Neural progenitor cell (in vitro differentiated cells): ENCODE results near the gene DDO. TPM values are rescaled to one million over a fixed set of nuclear protein-coding genes. Genes with fewer than 3 reads are reported as not detected.
A peak's percentile ranks its signal among the peaks of the same experiment; 100 is the strongest.
"Not testable (repeated sequence)": the region's sequence is repeated elsewhere in the genome, so short reads cannot be mapped to it uniquely, and the experiment has no call there.

Experiments
- DNase-seq: peaks from one replicate; pipeline ENCODE4 v3.0.0-alpha.2; 2016; ENCODE audit warnings: low spot score
- H2AFZ ChIP-seq: fragments of 200-600 bp; sonication (generic); replicated peaks from 2 replicates; pipeline ENCODE4 v1.6.1; 2016; ENCODE audit warnings: antibody characterized with exemption
- H3F3A ChIP-seq: fragments of 200-600 bp; sonication (generic); 2 replicates; pipeline ENCODE4 v1.6.1; 2016; ENCODE audit warnings: antibody characterized with exemption, low read depth
- H3K27ac ChIP-seq: fragments of 200-600 bp; sonication (generic); 2 replicates; pipeline ENCODE4 v1.5.1; 2016; ENCODE audit warnings: mild to moderate bottlenecking
- H3K27me3 ChIP-seq: fragments of 200-600 bp; sonication (generic); 2 replicates; pipeline ENCODE4 v1.6.1; 2016; ENCODE audit warnings: mild to moderate bottlenecking, moderate library complexity
- H3K36me3 ChIP-seq: fragments of 200-600 bp; sonication (generic); 2 replicates; pipeline ENCODE4 v1.5.1; 2016
- H3K4me1 ChIP-seq: fragments of 200-600 bp; sonication (generic); 2 replicates; pipeline ENCODE4 v1.6.1; 2016; ENCODE audit warnings: mixed run types
- H3K4me2 ChIP-seq: fragments of 200-600 bp; sonication (generic); 2 replicates; pipeline ENCODE4 v1.6.1; 2016
- H3K4me3 ChIP-seq: fragments of 200-600 bp; sonication (generic); 2 replicates; pipeline ENCODE4 v1.5.1; 2016
- H3K79me2 ChIP-seq: fragments of 200-600 bp; sonication (generic); 2 replicates; pipeline ENCODE4 v1.6.1; 2016; ENCODE audit warnings: low read depth
- H3K9ac ChIP-seq: fragments of 200-600 bp; sonication (generic); 2 replicates; pipeline ENCODE4 v1.6.1; 2016
- H3K9me3 ChIP-seq: fragments of 200-600 bp; sonication (generic); 2 replicates; pipeline ENCODE4 v1.5.1; 2016; ENCODE audit warnings: low read depth
- H4K20me1 ChIP-seq: fragments of 200-600 bp; sonication (generic); 2 replicates; pipeline ENCODE4 v1.6.1; 2016; ENCODE audit warnings: low read depth
- H3K27ac Mint-ChIP-seq: 3 replicates; pipeline ENCODE4 v1.8.0; 2021; ENCODE audit warnings: mixed read lengths
- H3K27me3 Mint-ChIP-seq: 2 replicates; pipeline ENCODE4 v1.8.0; 2022; ENCODE audit warnings: low read depth, mild to moderate bottlenecking, inconsistent platforms, moderate library complexity, mixed read lengths; ENCODE audit not compliant: insufficient read depth
- H3K36me3 Mint-ChIP-seq: 3 replicates; pipeline ENCODE4 v1.8.0; 2021; ENCODE audit warnings: mixed read lengths
- H3K4me1 Mint-ChIP-seq: 3 replicates; pipeline ENCODE4 v1.8.0; 2021; ENCODE audit warnings: mixed read lengths
- H3K4me3 Mint-ChIP-seq: 3 replicates; pipeline ENCODE4 v1.8.0; 2021; ENCODE audit warnings: mild to moderate bottlenecking, moderate library complexity, mixed read lengths
- H3K9me3 Mint-ChIP-seq: 3 replicates; pipeline ENCODE4 v1.8.0; 2020; ENCODE audit warnings: mixed read lengths
- EZH2 ChIP-seq: fragments of 200-600 bp; sonication (generic); IDR thresholded peaks from 2 replicates; pipeline ENCODE4 v1.6.1; 2017; ENCODE audit warnings: antibody characterized with exemption, mild to moderate bottlenecking, moderate library complexity
- EZH2phosphoT487 ChIP-seq: fragments of 200-600 bp; sonication (generic); IDR thresholded peaks from 2 replicates; pipeline ENCODE4 v1.6.1; 2017; ENCODE audit warnings: antibody characterized with exemption
- total RNA-seq: library from RNA; depleted of rRNA; stranded (reverse); fragments of >200 nt; gene quantifications from 2 replicates; pipeline ENCODE4 v1.2.3, GENCODE V29; 2015; ENCODE audit warnings: low replicate concordance
- TF ChIP-seq, protein P1 (sequence below): fragments of 200-600 bp; sonication (generic); IDR thresholded peaks from 2 replicates; pipeline ENCODE4 v1.5.1; 2017; ENCODE audit warnings: antibody characterized with exemption, mild to moderate bottlenecking

DDO gene
- total RNA-seq, 1 donor from 2014 or later, result not detected

- H3K79me2 ChIP-seq, result no peaks in the 10 kb centered on the region
- Mint-ChIP-seq H3K36me3 (peaks cover 2% of the 10 kb centered on the region), H3K27me3 (peaks cover 19% of the 10 kb centered on the region), H3K9me3 (peaks cover 4% of the 10 kb centered on the region), H3K4me3 (no peak overlapping the region), H3K27ac (peak overlapping the region; percentile 95), H3K4me1 (peaks cover 85% of the 10 kb centered on the region)
- peaks cover 15% of the 10 kb centered on the region for H3K27me3 ChIP-seq
- peak overlapping the region; percentile 7 for H2AFZ ChIP-seq
- no peaks in the 10 kb centered on the region for H4K20me1 ChIP-seq
- peak; percentile 47 for DNase-seq
- peak overlapping the region; percentile 34 for H3K27ac ChIP-seq
- peaks cover 62% of the 10 kb centered on the region for H3K4me1 ChIP-seq
- peak overlapping the region; percentile 33 for H3K4me2 ChIP-seq
- no peaks in the 10 kb centered on the region for H3K9me3 ChIP-seq
- no peak overlapping the region for H3K4me3 ChIP-seq
- H3K36me3 ChIP-seq, result no peaks in the 10 kb centered on the region
- H3K9ac ChIP-seq, result no peak overlapping the region
- H3F3A ChIP-seq, result peaks cover 33% of the 10 kb centered on the region
- no peak for TF ChIP-seq EZH2
- TF ChIP-seq, protein P1, sequence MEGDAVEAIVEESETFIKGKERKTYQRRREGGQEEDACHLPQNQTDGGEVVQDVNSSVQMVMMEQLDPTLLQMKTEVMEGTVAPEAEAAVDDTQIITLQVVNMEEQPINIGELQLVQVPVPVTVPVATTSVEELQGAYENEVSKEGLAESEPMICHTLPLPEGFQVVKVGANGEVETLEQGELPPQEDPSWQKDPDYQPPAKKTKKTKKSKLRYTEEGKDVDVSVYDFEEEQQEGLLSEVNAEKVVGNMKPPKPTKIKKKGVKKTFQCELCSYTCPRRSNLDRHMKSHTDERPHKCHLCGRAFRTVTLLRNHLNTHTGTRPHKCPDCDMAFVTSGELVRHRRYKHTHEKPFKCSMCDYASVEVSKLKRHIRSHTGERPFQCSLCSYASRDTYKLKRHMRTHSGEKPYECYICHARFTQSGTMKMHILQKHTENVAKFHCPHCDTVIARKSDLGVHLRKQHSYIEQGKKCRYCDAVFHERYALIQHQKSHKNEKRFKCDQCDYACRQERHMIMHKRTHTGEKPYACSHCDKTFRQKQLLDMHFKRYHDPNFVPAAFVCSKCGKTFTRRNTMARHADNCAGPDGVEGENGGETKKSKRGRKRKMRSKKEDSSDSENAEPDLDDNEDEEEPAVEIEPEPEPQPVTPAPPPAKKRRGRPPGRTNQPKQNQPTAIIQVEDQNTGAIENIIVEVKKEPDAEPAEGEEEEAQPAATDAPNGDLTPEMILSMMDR, result no peak
- TF ChIP-seq EZH2phosphoT487, result no peak
Measured at GRCh38 chr6:110352563-110353262, 62.7 kb downstream of the DDO start.

- Histone ChIP-seq H4K20me1 (no peaks in the 10 kb centered on the region), H2AFZ (no peak overlapping the region), H3K27ac (no peak overlapping the region), H3K9ac (no peak overlapping the region), H3K9me3 (no peaks in the 10 kb centered on the region), H3K36me3 (no peaks in the 10 kb centered on the region), H3K4me3 (no peak overlapping the region), H3K4me1 (peaks cover 56% of the 10 kb centered on the region), H3K27me3 (peaks cover 7% of the 10 kb centered on the region), H3F3A (peaks cover 26% of the 10 kb centered on the region), H3K4me2 (peak overlapping the region; percentile 33), H3K79me2 (no peaks in the 10 kb centered on the region)
- TF ChIP-seq EZH2phosphoT487 (no peak), EZH2 (no peak)
- TF ChIP-seq, protein P1, result no peak
- Mint-ChIP-seq H3K4me1 (peaks cover 78% of the 10 kb centered on the region), H3K9me3 (peaks cover 2% of the 10 kb centered on the region), H3K27me3 (peaks cover 15% of the 10 kb centered on the region), H3K4me3 (no peak overlapping the region), H3K36me3 (peaks cover 2% of the 10 kb centered on the region), H3K27ac (peak overlapping the region; percentile 48)
- DNase-seq, result no peak
Measured at GRCh38 chr6:110351986-110352385, 63.4 kb downstream of the DDO start.

- H3K27ac ChIP-seq, result no peak overlapping the region
- no peaks in the 10 kb centered on the region for H3K36me3 Mint-ChIP-seq
- no peak overlapping the region for H2AFZ ChIP-seq
- no peak overlapping the region for H3K27ac Mint-ChIP-seq
- no peak overlapping the region for H3K4me3 ChIP-seq
- H3K27me3 ChIP-seq, result peaks cover 3% of the 10 kb centered on the region
- H3K4me1 Mint-ChIP-seq, result peaks cover 74% of the 10 kb centered on the region
- H3K27me3 Mint-ChIP-seq, result peaks cover 14% of the 10 kb centered on the region
- peaks cover 52% of the 10 kb centered on the region for H3K4me1 ChIP-seq
- no peak for DNase-seq
- H3K36me3 ChIP-seq, result no peaks in the 10 kb centered on the region
- H3K4me3 Mint-ChIP-seq, result no peak overlapping the region
- H3K9me3 Mint-ChIP-seq, result no peaks in the 10 kb centered on the region
- no peaks in the 10 kb centered on the region for H4K20me1 ChIP-seq
- TF ChIP-seq EZH2phosphoT487, result no peak
- TF ChIP-seq, protein P1, result no peak
- no peak for TF ChIP-seq EZH2
- peaks cover 22% of the 10 kb centered on the region for H3F3A ChIP-seq
- no peak overlapping the region for H3K9ac ChIP-seq
- H3K9me3 ChIP-seq, result no peaks in the 10 kb centered on the region
- no peaks in the 10 kb centered on the region for H3K79me2 ChIP-seq
- H3K4me2 ChIP-seq, result no peak overlapping the region
Measured at GRCh38 chr6:110351546-110351945, 63.8 kb downstream of the DDO start.

DNA sequence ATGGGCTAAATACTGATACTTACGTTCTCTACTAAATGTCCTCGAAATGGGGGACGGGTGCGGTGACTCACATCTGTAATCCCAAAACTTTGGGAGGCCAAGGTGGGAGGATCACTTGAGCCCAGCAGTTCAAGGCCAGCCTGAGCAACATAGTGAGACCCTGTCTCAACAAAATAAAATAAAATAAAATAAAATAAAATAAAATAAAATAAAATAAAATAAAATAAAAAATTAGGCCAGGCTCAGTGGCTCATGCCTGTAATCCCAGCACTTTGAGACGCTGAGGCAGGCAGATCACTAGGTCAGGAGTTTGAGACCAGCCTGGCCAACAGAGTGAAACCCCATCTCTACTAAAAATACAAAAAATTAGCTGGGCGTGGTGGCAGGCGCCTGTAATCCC is 64.8 kb downstream of the DDO start:
- H3K79me2 ChIP-seq, H3K27ac Mint-ChIP-seq: not testable (repeated sequence)

More for the DNA sequence above, 64.8 kb downstream of the DDO start:
- not testable (repeated sequence) for DNase-seq, H3K9me3 Mint-ChIP-seq, H3K9me3 ChIP-seq, H3K9ac ChIP-seq, H3K27me3 ChIP-seq, H3K4me2 ChIP-seq, H3K27ac ChIP-seq, H2AFZ ChIP-seq, H3K36me3 Mint-ChIP-seq, H3K4me3 Mint-ChIP-seq, H3K36me3 ChIP-seq, H3K4me3 ChIP-seq, H3K27me3 Mint-ChIP-seq, H4K20me1 ChIP-seq
- Histone ChIP-seq H3K4me1 (peaks cover 44% of the 10 kb centered on the region), H3F3A (peaks cover 15% of the 10 kb centered on the region)
- H3K4me1 Mint-ChIP-seq, result peaks cover 65% of the 10 kb centered on the region
